Activated gamma-delta T cell treated with anti-CD3 and anti-CD28 coated beads, Interleukin-2, amount 50 U/mL, for 16 hours (primary cell): ENCODE data around the gene DAPK3.
A peak's percentile ranks its signal among the peaks of the same experiment; 100 is the strongest.
"Not testable (repeated sequence)": the region's sequence is repeated elsewhere in the genome, so short reads cannot be mapped to it uniquely, and the experiment has no call there.

Experiments
- DNase-seq: peaks from one replicate; pipeline ENCODE4 v3.0.0-alpha.2; 2020; ENCODE audit warnings: low read depth

Gene DAPK3

GRCh38 chr19:3970808-3971598 is at the start of gene DAPK3:
TSS of gene DAPK3 (minus strand) at chr19:3971099. CDS start at chr19:3969735, 1,364 bp downstream.
- DNase-seq = peak; percentile 85

- DNase-seq = no peak
Observed at GRCh38 chr19:4019578-4019977, 48.7 kb upstream of the DAPK3 start.

GRCh38 chr19:4018775-4019504 is 48.0 kb upstream of the DAPK3 start:
- no peak for DNase-seq

- DNase-seq = no peak
Observed at GRCh38 chr19:4018140-4018613, 47.3 kb upstream of the DAPK3 start.

GRCh38 chr19:4016903-4017638 is 46.2 kb upstream of the DAPK3 start:
- no peak for DNase-seq

- no peak for DNase-seq
Observed at GRCh38 chr19:4016486-4016885, 45.6 kb upstream of the DAPK3 start.

- no peak for DNase-seq
Observed at GRCh38 chr19:4015705-4016402, 45.0 kb upstream of the DAPK3 start.

GRCh38 chr19:4014541-4015491 is 43.9 kb upstream of the DAPK3 start:
- no peak for DNase-seq

GRCh38 chr19:4013886-4014540 is 43.1 kb upstream of the DAPK3 start:
- no peak for DNase-seq

GRCh38 chr19:4012975-4013634 is 42.2 kb upstream of the DAPK3 start:
- DNase-seq = no peak

GRCh38 chr19:4012092-4012974 is 41.4 kb upstream of the DAPK3 start:
- DNase-seq = no peak

- not testable (repeated sequence) for DNase-seq
Observed at GRCh38 chr19:4011430-4011829, 40.5 kb upstream of the DAPK3 start.

GRCh38 chr19:4010808-4011110 is 39.9 kb upstream of the DAPK3 start:
- no peak for DNase-seq

GRCh38 chr19:4009990-4010807 is 39.3 kb upstream of the DAPK3 start:
- DNase-seq = no peak

- DNase-seq = no peak
Observed at GRCh38 chr19:4007836-4008539, 37.1 kb upstream of the DAPK3 start.

- peak; percentile 97 for DNase-seq
Observed at GRCh38 chr19:4007021-4007835, 36.3 kb upstream of the DAPK3 start, which contains the start of gene PIAS4. TSS of gene PIAS4 (plus strand) at chr19:4007736. CDS start at chr19:4007761, 25 bp downstream.
